NCI-H2107 (cell line): ENCODE measurements around the gene CCT8.
"Not testable (repeated sequence)": the region's sequence is repeated elsewhere in the genome, so short reads cannot be mapped to it uniquely, and the experiment has no call there.

Experiments
- DNase-seq: peaks from one replicate; lab custom pipeline; 2025; lab: John Stamatoyannopoulos, UW

Gene CCT8

GRCh38 chr21:29078869-29079767, 5.7 kb upstream of the CCT8 start:
- DNase-seq: no peak

- no peak for DNase-seq
These were observed 4.2 kb upstream of the CCT8 start for GRCh38 chr21:29077651-29078090.

DNA sequence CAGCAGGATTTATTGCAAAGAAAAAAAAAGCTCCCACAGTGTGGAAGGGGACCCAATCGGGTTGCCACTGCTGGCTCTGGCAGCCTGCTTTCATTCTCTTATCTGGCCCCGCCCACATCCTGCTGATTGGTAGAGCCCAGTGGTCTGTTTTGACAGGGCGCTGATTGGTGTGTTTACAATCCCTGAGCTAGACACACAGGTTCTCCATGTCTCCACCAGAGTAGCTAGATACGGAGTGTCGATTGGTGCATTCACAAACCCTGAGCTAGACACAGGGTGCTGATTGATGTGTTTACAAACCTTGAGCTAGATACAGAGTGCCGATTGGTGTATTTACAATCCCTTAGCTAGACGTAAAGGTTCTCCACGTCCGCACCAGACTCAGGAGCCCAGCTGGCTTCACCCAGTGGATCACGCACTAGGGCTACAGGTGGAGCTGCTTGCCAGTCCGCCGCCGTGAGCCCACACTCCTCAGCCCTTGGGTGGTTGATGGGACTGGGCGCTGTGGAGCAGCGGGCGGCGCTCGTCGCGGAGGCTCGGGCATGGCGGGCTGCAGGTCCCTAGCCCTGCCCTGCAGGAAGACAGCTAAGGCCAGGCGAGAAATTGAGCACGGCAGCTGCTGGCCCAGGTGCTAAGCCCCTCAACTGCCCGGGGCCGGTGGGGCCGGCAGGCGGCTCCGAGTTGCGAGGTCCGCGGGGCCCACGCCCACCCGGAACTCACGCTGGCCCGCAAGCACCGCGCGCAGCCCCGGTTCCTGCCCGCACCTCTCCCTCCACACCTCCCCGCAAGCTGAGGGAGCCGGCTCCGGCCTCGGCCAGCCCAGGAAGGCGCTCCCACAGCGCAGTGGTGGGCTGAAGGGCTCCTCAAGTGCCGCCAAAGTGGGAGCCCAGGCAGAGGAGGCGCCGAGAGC, 3.5 kb upstream of the CCT8 start:
- DNase-seq: not testable (repeated sequence)

- DNase-seq: no peak
These were observed 2.4 kb upstream of the CCT8 start for GRCh38 chr21:29075706-29076466.

DNA sequence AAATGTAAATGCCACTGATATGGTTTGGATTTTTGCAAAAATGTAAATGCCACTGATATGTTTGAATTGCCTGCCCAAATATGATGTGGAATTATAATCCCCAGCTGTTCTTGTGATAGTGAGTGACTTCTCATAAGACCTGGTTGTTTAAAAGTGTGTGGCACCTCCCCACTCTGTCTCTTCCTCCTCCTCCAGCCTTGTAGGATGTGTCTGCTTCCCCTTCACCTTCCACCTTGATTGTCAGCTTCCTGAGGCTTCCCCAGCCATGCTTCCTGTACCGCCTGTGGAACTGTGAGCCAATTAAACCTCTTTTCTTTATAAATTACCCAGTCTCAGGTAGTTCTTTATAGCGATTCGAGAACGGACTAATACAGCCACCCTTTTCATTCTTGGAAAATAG, 1.3 kb upstream of the CCT8 start:
- no peak for DNase-seq

- no peak for DNase-seq
These were observed 544 bp upstream of the CCT8 start for GRCh38 chr21:29074007-29074376.

GRCh38 chr21:29072873-29073221, 601 bp downstream of the CCT8 start:
- no peak for DNase-seq

DNA sequence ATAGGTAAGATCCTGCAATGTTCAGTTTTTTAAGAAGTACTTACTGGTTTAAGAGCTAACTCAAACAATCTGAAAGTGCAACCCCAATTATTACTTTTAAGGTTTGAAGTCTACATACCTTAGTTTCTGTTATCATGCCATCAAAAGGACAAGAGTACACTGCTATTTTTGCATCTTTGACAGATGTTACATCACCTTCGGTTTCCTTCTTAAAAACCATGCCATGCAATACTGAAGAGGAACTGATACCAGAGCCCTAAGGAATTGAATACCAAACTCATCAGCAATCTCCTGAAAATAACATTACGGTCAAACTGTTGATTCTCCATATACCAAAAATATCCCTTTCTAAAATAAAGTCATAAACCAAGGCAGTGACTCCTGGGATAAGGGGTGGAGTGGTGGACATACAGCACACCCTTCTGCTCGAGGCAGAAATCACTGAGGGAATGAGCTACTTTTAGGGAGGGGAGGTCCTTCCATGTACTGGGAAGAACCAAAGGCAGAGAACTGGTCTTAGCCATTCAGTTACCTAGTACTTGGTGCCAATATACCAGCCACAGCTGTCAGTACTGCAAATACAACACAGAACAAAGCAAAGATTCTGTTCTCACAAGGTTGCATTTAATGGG, 8.5 kb downstream of the CCT8 start:
- DNase-seq: no peak

GRCh38 chr21:29056538-29057050, 16.9 kb downstream of the CCT8 start:
- DNase-seq: no peak

DNA sequence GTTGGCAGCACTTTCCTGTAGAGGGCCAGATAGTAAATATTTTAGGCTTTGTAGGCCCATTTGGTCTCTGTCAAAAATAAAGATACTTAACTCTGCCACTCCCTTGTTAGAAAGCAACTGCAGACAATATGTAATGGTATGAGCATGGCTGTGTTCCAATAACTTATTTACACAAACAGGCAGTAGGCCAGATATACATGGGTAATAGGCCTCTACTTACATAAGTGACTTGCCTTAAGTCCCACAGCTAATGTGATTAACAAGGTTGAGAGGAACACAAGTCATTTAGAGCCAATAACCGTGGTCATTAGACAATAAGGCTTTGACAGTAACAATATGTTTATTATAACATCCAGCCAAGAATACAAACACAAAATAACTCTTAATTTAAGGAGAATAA, 17.4 kb downstream of the CCT8 start:
- DNase-seq: no peak

- DNase-seq: no peak
These were observed 18.4 kb downstream of the CCT8 start for GRCh38 chr21:29055080-29055479.

DNA sequence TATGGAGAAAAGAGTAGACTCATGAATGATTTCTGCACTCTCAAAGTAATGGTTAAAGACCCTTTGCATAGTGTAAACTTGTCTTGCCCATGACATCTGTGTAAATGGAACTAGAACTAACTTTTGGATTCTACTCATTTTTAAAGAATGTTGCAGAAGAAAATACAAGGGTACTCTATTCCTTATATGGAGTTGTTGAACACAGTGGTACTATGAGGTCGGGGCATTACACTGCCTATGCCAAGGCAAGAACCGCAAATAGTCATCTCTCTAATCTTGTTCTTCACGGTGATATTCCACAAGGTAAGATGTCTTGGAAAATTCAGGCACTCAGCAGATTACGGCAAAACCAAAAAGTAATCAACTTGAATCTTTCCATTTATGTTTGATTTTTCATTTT, 19.8 kb downstream of the CCT8 start:
- no peak for DNase-seq

GRCh38 chr21:29053011-29053553, 20.4 kb downstream of the CCT8 start:
- DNase-seq: peak; percentile 34

DNA sequence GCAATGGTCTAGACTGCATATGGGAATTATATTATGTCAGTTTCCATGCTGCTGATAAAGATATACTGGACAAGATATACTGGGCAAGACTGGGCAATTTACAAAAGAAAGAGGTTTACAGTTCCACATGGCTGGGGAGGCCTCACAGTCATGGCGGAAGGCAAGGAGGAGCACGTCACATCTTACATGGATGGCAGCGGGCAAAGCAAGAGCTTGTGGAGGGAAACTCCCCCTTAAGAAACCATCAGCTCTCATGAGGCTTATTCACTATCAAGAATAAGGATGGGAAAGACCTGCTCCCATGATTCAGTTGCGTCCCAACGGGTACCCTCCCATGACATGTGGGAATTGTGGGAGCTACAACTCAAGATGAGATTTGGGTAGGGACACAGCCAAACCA, 21.2 kb downstream of the CCT8 start:
- no peak for DNase-seq

DNA sequence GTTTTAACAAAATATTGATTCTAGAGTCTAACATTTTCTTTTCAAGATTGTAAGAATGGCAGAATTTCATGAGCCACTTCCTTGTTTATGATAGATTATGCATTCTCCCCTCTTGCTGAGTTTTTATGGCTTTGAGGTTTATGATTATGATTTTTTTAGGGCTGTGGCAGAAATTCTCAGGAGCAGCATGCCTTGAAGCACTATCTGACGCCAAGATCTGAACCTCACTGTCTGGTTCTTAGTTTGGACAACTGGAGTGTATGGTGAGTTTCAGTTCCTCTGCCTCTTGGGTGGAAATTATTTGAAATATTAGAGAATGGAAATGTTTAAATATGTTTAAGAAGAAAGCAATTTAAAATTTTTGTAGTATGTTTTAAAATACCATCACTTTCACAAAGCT, 38.8 kb downstream of the CCT8 start:
- DNase-seq: no peak

- DNase-seq: no peak
These were observed 39.6 kb downstream of the CCT8 start for GRCh38 chr21:29033871-29034270.

- DNase-seq: no peak
These were observed 40.1 kb downstream of the CCT8 start for GRCh38 chr21:29033301-29033700.

- DNase-seq: no peak
These were observed 42.5 kb downstream of the CCT8 start for GRCh38 chr21:29030909-29031308.

GRCh38 chr21:29029524-29029923, 43.9 kb downstream of the CCT8 start:
- no peak for DNase-seq

DNA sequence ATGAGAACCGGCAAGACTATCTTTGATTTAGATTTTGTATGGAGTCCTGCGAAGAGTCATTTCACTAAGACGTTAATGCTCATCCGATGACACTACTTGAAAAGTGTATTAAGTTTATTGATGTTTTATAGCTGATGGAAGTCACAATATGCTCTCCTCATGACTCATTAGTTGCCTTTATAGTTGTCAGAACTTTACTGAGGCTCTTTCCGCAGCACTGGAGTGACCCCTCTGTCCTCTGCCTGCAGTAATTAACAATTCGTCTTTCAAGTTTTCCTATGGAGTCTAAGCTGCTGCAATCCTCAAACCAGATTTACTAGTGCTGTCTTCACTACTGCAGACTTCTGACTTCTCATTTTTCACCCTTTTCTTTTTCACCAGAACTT, 48.1 kb downstream of the CCT8 start:
- DNase-seq: no peak
